GM18505 (cell line): ENCODE results near the gene ZDHHC14.

Source experiments
- ATAC-seq: cut with Tn5 transposase; IDR thresholded peaks from one replicate; pipeline ENCODE4 v1.9.1; 2021; ENCODE audit not compliant: unreplicated experiment
- POLR2A ChIP-seq: IDR thresholded peaks from 4 replicates; pipeline ENCODE4 v1.6.1; 2011; ENCODE audit warnings: borderline replicate concordance; ENCODE audit not compliant: insufficient read depth, insufficient read length; ENCODE audit errors: extremely low read depth

The ZDHHC14 gene

DNA sequence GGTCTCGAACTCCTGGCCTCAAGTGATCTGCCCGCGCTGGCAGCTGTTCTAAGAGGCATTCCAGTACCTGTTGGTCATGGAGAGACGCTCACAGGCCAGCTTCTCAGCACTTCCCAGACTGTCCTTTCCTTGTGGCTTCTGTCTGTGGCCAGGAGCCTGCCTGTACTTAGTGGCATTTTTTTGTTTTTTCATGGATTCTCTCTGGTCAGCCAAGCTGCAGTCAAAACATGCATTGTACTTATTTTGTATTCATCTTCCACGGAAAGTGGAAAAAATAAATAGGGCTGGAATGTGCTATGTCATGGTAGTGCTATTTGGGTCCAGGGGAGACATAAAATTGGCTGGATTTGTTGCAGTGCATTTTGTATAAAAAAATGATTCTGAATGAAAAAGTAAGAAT is 29.1 kb downstream of the ZDHHC14 start:
- ATAC-seq, result no peak

DNA sequence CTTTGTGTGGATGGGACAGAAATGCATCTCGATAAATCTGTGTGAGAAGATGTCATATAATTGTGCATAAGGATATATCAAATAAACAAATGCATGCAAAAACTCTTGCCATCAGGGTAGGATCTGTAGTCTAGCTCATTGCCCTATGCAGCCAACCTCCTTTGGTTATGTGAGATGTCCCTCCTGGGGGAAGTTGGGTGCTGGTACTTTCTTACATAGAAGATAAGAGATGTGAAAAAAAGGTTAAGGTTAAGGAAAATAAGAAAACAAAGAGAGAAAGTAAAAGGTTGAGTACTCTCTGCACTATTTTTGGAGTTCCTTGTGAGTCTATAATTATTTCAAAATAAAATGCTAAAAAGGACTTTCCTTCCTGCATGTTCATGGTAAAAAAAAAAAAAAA is 30.4 kb downstream of the ZDHHC14 start:
- ATAC-seq, result no peak
- TF ChIP-seq POLR2A, result no peak

More for the DNA sequence above, 29.1 kb downstream of the ZDHHC14 start:
- no peak for TF ChIP-seq POLR2A

DNA sequence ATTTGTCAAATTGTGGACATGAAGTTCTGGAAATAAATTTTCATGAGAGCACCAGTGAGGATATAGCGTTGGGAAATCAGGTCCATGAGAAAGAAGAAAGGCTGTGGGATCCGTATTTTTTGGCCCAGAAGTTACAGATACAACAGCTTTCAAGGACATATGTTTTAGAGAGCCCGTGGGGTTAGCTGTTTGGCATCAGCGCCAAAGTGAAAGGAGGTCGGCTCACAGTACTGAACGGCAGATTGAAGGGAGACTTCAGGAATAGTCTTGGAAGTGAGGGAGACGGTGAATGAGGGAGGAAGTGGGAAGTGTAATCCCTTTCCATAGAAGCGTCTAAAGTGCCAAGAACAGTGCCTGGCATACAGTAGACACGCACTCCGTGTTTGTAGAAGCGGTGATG is 31.8 kb downstream of the ZDHHC14 start:
- no peak for TF ChIP-seq POLR2A
- ATAC-seq, result no peak

DNA sequence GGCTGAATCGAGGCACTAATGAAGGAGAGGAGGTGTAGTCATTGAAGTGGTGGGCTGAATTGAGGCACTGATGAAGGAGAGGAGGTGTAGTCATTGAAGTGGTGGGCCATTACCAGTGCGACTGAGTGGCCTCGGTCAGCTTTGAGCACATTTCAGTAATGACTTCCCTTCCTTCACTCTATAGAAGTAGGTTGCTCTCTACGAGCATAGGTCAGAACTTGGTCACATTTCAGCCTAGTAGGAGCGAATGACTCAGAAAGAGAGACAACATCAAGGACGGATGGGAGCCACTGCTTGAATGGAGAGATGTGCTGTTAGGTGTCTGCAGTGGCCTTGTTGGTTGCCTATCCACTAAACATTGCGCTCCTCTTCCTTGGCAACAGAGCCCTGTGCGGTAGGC is 39.5 kb downstream of the ZDHHC14 start:
- no peak for ATAC-seq
- TF ChIP-seq POLR2A, result no peak

DNA sequence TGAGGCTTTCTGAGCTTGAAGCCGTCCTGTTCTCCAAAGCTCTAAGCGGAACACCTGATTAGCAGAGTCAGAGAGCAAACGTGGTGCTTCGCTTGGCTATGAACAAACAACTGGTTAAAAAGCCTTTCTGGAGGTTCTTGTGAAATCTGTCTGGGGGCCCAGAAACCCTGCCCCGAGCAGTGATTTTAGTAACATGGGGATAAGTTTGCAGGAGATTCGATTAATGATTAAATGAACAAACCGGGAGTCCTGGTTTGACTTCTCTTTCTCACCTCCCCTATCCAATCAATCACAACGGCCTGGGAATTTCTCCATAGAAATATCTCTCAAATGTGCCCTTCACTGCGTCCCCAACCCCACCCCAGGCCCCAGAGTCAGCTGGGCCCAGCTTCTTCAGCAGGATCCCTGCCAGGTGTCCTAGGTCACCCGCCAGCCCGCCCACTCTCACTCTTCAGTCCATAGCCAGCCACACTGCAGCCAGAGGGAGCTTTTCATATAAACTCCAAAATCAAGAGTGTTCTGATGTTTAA is 43.6 kb downstream of the ZDHHC14 start:
- no peak for ATAC-seq
- no peak for TF ChIP-seq POLR2A

DNA sequence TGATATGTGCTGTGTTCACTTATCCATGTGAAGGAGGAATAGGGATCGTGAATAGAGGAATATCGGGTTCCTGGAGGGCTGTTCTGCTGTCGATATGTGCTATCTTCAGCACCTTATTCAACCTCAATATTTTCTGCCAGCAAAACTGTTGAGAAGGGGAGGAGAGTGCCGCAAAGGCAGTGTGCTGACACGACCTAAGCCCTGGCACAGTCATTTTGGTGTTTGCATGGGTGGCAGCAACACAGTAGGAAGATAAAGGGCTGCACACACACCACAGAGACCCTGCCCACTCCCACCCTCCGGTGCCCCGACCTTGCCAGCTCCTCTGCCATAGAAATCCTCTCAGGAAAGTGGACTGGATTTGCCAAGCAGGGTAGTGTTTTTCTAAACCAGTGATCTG is 47.0 kb downstream of the ZDHHC14 start:
- no peak for TF ChIP-seq POLR2A
- no peak for ATAC-seq

DNA sequence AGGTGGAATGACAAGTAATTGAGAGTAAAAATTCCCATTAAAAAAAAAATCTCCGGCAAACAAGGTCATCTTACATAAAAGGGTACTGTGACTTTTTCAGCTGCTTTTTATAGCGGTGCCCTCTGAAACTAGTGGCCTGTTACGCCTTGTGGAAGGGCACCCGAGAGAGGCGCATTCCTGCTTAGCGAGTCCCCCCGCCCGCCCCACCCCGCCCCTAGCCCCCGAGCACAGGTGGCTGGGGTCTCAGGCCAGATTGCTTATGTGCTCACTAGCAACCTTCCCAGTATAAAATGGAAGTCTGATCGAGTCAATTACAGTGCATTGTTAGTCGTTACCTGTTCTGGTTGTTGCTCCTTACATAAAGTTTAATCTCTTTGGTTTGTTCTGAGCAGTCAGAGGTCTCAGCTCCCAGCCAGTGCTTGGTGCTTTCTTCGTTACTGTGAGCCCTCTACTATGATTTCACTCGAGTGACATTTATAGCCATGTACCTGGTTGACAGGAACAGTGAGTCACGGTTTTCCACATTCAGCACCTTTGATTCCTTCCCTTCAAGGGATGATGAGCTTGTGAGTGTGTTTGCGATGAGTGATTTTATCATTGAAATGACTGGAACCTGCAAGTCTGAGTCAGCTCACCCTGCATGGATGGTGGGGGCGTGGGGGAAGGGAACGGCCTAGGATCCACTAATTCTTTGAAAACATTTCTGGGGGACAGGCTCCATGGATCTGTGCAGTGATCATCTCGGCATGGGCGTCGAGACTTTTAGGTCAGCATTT is 47.6 kb downstream of the ZDHHC14 start:
- no peak for ATAC-seq
- TF ChIP-seq POLR2A, result no peak

DNA sequence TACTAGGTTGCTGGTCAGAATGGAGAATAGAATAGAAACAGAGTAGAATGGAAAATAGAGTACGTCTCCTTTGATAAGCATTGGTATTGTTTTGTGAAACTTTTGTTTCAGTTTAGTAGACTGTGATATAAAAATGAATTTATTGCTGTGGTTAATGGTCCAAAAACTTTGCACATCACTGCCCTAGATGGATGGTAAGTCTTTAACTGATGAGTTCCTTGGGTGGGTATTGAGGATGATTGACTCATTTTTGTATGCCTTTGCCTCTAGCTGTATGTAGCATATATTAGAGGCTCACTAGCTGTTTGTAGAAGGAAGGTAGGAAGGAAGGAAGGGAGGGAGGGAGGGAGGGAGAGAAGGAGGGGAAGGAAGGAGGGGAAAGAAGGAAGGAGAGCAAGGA is 48.3 kb downstream of the ZDHHC14 start:
- no peak for ATAC-seq
- TF ChIP-seq POLR2A, result no peak

DNA sequence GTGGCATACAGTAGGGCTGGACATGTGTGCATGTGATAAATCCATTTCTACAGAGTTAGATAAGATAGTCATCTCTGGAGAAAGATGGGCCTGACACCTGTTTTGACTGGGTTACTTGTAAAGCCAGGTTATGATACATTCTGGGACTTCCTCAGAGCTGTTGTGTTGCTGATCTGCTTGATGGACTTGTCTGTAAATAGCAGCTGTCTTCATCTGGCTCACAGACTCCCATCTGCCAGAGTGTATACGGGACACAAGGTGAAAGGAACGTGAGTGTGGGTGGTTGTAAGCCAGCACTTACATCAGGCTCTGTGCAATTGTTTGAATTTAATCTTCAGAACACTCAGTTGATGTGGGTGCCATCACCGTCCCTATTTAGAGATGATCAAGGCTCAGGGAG is 49.8 kb downstream of the ZDHHC14 start:
- no peak for ATAC-seq
- no peak for TF ChIP-seq POLR2A

DNA sequence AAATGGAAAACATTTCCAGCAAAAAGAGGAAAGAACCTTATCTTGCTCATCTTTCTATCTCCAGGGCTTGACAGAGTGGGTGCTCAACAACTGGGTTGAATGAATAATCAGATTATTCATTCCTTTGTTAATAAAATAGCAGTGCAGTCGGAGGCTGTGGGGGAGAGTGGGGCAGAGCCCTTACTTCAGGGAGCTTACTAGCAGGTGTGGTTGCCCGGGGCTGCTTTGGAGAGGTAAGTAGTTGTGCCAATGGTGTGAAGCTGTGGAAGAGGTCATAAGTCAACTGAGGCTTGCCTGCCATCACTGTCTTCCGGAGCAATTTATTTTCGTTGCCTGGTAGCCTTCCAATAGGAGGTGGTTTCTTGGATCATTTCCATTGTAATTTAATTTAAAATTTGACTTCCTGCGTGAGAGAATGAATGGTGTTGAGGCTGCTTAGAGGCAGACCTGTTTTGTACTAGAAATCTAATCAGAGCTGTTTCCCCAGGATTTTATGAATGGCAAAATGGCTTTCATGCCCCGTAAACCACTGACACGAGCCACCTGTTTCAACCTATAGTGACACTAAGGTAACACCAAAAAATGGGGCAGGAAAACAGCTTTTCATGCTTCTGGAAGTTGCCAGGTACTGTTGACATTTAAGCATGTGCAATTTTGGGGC is 51.4 kb downstream of the ZDHHC14 start:
- no peak for TF ChIP-seq POLR2A
- no peak for ATAC-seq

DNA sequence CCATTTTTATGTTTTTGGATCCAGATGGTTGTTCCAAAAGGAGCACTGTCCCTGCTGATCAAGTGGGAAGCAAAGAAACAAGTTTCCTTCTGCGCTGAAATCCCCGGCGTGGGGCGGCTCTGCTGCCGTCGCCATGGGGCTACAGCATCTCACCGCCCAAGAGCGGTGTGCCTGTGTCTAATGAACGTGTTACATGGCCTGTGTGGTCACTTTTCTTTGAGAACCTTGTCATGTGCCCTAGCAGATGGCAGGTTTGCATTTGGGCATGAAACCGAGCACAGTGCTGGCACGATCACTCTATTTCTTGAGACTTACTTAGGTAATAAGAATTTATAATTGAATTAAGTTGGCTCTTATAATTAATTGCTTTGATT is 51.9 kb downstream of the ZDHHC14 start:
- TF ChIP-seq POLR2A, result no peak

DNA sequence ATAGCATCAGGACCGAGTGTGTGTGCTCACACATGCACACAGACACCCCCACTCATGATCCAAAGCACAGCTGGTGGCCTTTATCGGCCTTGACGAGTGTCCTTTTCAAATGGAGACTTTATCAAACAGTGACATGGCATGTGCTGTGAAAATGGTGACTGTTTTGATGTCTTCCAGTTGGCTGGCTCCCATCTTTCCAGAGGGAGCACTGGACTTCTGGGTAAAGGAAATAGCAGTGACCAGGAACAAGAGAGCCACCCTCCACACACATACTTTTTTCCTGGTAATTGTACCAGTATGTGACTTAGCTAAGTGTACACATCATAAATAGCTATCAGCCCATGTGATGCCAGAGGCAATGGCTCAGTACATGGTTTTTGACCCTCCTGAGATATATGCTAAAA is 52.7 kb downstream of the ZDHHC14 start:
- no peak for TF ChIP-seq POLR2A
- no peak for ATAC-seq

More for the DNA sequence above, 51.9 kb downstream of the ZDHHC14 start:
- no peak for ATAC-seq

DNA sequence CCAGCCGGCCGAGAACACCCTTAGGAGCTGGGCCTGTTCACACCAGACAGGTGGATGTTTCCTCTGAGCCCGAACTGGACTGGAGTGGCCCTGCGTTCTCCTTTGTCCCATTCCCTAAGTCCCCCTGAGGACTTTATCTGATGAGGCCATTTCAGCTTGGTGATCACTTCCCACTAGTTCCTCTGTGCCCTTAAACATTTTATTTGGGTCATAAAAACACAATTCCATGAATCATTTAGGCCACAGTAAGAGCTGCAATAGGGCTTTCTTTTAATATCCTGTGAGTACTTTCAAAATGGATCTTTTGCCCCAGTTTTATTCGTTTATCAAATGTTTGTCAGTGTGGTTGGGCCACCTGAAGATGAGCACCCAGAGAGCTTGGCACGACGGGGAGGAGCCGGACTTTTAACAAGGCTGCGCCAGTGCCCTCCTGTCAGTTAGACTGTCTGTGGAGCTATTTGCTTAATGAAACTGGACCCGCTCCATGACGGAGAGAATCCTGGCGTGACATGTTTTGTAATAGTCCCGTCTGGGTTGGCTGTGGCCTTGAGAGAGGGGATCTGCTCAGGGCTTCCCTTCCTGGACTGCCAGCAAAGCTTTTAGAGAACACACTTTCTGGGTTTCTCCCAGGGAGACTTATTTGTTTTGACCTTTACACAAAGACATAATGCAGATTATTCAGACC is 53.5 kb downstream of the ZDHHC14 start:
- TF ChIP-seq POLR2A, result no peak
- no peak for ATAC-seq
